ENCODE data around the gene ANKZF1. TPM values are rescaled to one million over a fixed set of nuclear protein-coding genes. Genes with fewer than 3 reads are reported as not detected.

The ANKZF1 gene
- total and polyA plus RNA-seq, 2 experiments from 2014 or later, result 27.8 to 31.5 TPM

- Histone ChIP-seq H3K36me3 (ENCODE audit: low read depth) (no peaks in the 10 kb centered on the region), H4K20me1 (ENCODE audit: insufficient read depth) (no peaks in the 10 kb centered on the region), H3K4me2 (ENCODE audit: unreplicated experiment) (peak overlapping the region; percentile 80), H3K9ac (peak overlapping the region; percentile 66), H3K27ac (peak overlapping the region; percentile 89), H2AFZ (no peak overlapping the region), H3K9me3 (ENCODE audit: low read depth) (no peaks in the 10 kb centered on the region), H3K9me2 (ENCODE audit: insufficient read depth) (no peaks in the 10 kb centered on the region), H3K79me2 (ENCODE audit: insufficient read depth) (peaks cover 22% of the 10 kb centered on the region), H3K4me1 (ENCODE audit: insufficient read depth) (peaks cover 49% of the 10 kb centered on the region), H3K27me3 (replicated peaks; ENCODE audit: insufficient read depth) (no peaks in the 10 kb centered on the region), H3F3A (ENCODE audit: insufficient read depth) (peaks cover 50% of the 10 kb centered on the region), H3K4me3 (no peak overlapping the region; the same call in 1 of the 2 replicates)
- no peak for TF ChIP-seq EZH2 (IDR thresholded peaks at IDR 0.05; ENCODE audit: insufficient read depth, poor library complexity, severe bottlenecking)
- no peak for TF ChIP-seq EZH2phosphoT487 (IDR thresholded peaks at IDR 0.05; ENCODE audit: insufficient read depth, low read depth)
- in situ Hi-C loops (cut with MboI), result no loop called here
- peak; percentile 33 for DNase-seq
- 80 to 83% methylated on average over 22 of the region's 22 CpGs for WGBS, 2 experiments (ENCODE audit: low coverage in 1 of 2, low lambda C conversion rate in 2 of 2, missing lambda C conversion rate in 2 of 2)
These were observed 20.6 kb downstream of the ANKZF1 start for GRCh38 chr2:219250049-219250781.

GRCh38 chr2:219251656-219252055 lies 22.1 kb downstream of the ANKZF1 start:
- H2AFZ ChIP-seq, result no peak overlapping the region
- TF ChIP-seq EZH2 (IDR thresholded peaks at IDR 0.05; ENCODE audit: insufficient read depth, poor library complexity, severe bottlenecking) (no peak), EZH2phosphoT487 (IDR thresholded peaks at IDR 0.05; ENCODE audit: insufficient read depth, low read depth) (no peak)
- H4K20me1 ChIP-seq (ENCODE audit: insufficient read depth), result no peaks in the 10 kb centered on the region
- in situ Hi-C loops (cut with MboI), result no loop called here
- no peak overlapping the region for H3K4me2 ChIP-seq (ENCODE audit: unreplicated experiment)
- H3F3A ChIP-seq (ENCODE audit: insufficient read depth), result peaks cover 46% of the 10 kb centered on the region
- H3K79me2 ChIP-seq (ENCODE audit: insufficient read depth), result peaks cover 9% of the 10 kb centered on the region
- no peaks in the 10 kb centered on the region for H3K9me2 ChIP-seq (ENCODE audit: insufficient read depth)
- H3K27ac ChIP-seq, result no peak overlapping the region
- peak; percentile 18 for DNase-seq
- H3K9ac ChIP-seq, result no peak overlapping the region
- H3K9me3 ChIP-seq (ENCODE audit: low read depth), result no peaks in the 10 kb centered on the region
- peaks cover 41% of the 10 kb centered on the region for H3K4me1 ChIP-seq (ENCODE audit: insufficient read depth)
- no peaks in the 10 kb centered on the region for H3K36me3 ChIP-seq (ENCODE audit: low read depth)
- H3K4me3 ChIP-seq, result no peak overlapping the region
- 84 to 85% methylated on average over 6 of the region's 6 CpGs for WGBS, 2 experiments (ENCODE audit: low coverage in 1 of 2, low lambda C conversion rate in 2 of 2, missing lambda C conversion rate in 2 of 2)
- no peaks in the 10 kb centered on the region; the same call in 1 of the 2 replicates for H3K27me3 ChIP-seq (replicated peaks; ENCODE audit: insufficient read depth)

- Histone ChIP-seq H3F3A (ENCODE audit: insufficient read depth) (peaks cover 46% of the 10 kb centered on the region), H3K4me3 (no peak overlapping the region), H3K4me1 (ENCODE audit: insufficient read depth) (peaks cover 40% of the 10 kb centered on the region), H3K36me3 (ENCODE audit: low read depth) (no peaks in the 10 kb centered on the region), H4K20me1 (ENCODE audit: insufficient read depth) (no peaks in the 10 kb centered on the region), H3K79me2 (ENCODE audit: insufficient read depth) (peaks cover 5% of the 10 kb centered on the region), H3K4me2 (ENCODE audit: unreplicated experiment) (no peak overlapping the region), H3K27ac (no peak overlapping the region), H3K9me3 (ENCODE audit: low read depth) (no peaks in the 10 kb centered on the region), H3K9me2 (ENCODE audit: insufficient read depth) (no peaks in the 10 kb centered on the region), H3K9ac (no peak overlapping the region), H3K27me3 (replicated peaks; ENCODE audit: insufficient read depth) (no peaks in the 10 kb centered on the region; the same call in 1 of the 2 replicates), H2AFZ (no peak overlapping the region)
- in situ Hi-C loops (cut with MboI), result no loop called here
- 56 to 65% methylated on average over 5 of the region's 5 CpGs for WGBS, 2 experiments (ENCODE audit: low coverage in 1 of 2, low lambda C conversion rate in 2 of 2, missing lambda C conversion rate in 2 of 2)
- TF ChIP-seq EZH2 (IDR thresholded peaks at IDR 0.05; ENCODE audit: insufficient read depth, poor library complexity, severe bottlenecking), result no peak
- TF ChIP-seq EZH2phosphoT487 (IDR thresholded peaks at IDR 0.05; ENCODE audit: insufficient read depth, low read depth), result no peak
- peak; percentile 3 for DNase-seq
These were observed 22.5 kb downstream of the ANKZF1 start for GRCh38 chr2:219252084-219252483.

GRCh38 chr2:219252570-219252899 lies 22.9 kb downstream of the ANKZF1 start:
- peak overlapping the region; percentile 62 for H3K9ac ChIP-seq
- no peaks in the 10 kb centered on the region for H3K9me2 ChIP-seq (ENCODE audit: insufficient read depth)
- 13 to 15% methylated on average over 9 of the region's 9 CpGs for WGBS, 2 experiments (ENCODE audit: low coverage in 1 of 2, low lambda C conversion rate in 2 of 2, missing lambda C conversion rate in 2 of 2)
- no peaks in the 10 kb centered on the region; the same call in 1 of the 2 replicates for H3K27me3 ChIP-seq (replicated peaks; ENCODE audit: insufficient read depth)
- peaks cover 44% of the 10 kb centered on the region for H3F3A ChIP-seq (ENCODE audit: insufficient read depth)
- H3K4me1 ChIP-seq (ENCODE audit: insufficient read depth), result peaks cover 40% of the 10 kb centered on the region
- in situ Hi-C loops (cut with MboI), result no loop called here
- peak; percentile 52 for DNase-seq
- peak overlapping the region; percentile 86 for H3K4me2 ChIP-seq (ENCODE audit: unreplicated experiment)
- no peaks in the 10 kb centered on the region for H3K36me3 ChIP-seq (ENCODE audit: low read depth)
- peak overlapping the region; percentile 78 for H3K4me3 ChIP-seq
- TF ChIP-seq EZH2phosphoT487 (IDR thresholded peaks at IDR 0.05; ENCODE audit: insufficient read depth, low read depth) (no peak), EZH2 (IDR thresholded peaks at IDR 0.05; ENCODE audit: insufficient read depth, poor library complexity, severe bottlenecking) (no peak)
- H3K79me2 ChIP-seq (ENCODE audit: insufficient read depth), result 0 out of 2 replicates have a peak, but pooled peaks cover 2% of the 10 kb centered on the region
- no peaks in the 10 kb centered on the region for H4K20me1 ChIP-seq (ENCODE audit: insufficient read depth)
- no peaks in the 10 kb centered on the region for H3K9me3 ChIP-seq (ENCODE audit: low read depth)
- peak overlapping the region; percentile 76 for H2AFZ ChIP-seq
- no peak overlapping the region for H3K27ac ChIP-seq
